GM12892 (cell line): ENCODE data around the gene FAM107A.
A peak's percentile ranks its signal among the peaks of the same experiment; 100 is the strongest.
"Not testable (repeated sequence)": the region's sequence is repeated elsewhere in the genome, so short reads cannot be mapped to it uniquely, and the experiment has no call there.

Experiments used
- DNase-seq: peaks from one replicate; pipeline ENCODE4 v3.0.0; 2011; ENCODE audit not compliant: insufficient read length
- FAIRE-seq: peaks from 2 replicates; lab custom pipeline; 2011; peaks lifted over from hg19 to GRCh38; lab: Jason Lieb, UNC
- POLR2A ChIP-seq: IDR thresholded peaks from 2 replicates; pipeline ENCODE4 v1.6.1; 2011; ENCODE audit warnings: low read depth, low read length, control low read depth
- POLR2AphosphoS5 ChIP-seq: IDR thresholded peaks from 2 replicates; pipeline ENCODE4 v1.6.1; 2011; ENCODE audit warnings: low read depth, low read length, control low read depth
- TAF1 ChIP-seq: IDR thresholded peaks from 2 replicates; pipeline ENCODE4 v1.6.1; 2011; ENCODE audit warnings: low read depth, mild to moderate bottlenecking, control low read depth, low read length, borderline replicate concordance

FAM107A gene

DNA sequence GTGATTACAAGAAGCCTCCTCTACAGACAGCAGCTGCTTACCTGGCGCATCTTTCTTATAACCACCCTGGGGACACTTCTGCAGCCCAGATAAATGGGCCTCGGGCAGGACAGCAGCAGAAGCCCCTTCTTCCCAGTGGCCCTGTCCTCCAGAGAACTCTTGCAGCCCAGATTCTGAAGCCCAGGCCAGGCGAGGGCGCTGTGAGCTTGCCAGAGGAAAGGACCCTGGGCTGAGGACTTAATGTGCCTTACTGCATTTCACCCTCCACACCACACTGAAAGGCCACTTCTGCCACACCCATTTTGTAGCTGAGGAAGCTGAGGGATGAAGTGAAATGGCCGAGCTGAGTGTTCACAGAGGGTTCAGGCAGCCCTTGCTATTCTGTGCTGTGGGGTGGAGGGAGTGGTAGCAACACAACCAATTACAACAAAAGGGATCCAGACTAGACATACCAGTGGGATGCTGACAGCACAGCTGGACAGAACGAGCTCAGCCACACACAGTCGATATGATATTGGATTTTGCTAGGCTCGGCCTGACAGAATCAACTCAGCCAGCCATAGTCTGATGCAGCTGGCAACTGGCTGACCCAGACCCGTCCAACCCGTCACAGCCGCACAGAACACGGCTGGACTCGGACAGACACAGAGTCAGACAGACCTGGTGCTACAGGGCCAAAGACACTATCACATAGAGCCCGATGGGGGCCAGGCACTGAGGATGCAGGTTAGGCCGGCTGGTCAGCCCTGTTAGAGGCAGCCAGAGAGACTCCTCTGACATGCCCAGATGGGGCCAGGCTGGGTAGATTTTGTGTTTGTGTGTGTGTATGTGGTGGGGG is 47.5 kb downstream of the FAM107A start:
- no peak for FAIRE-seq
- TF ChIP-seq POLR2A (no peak), POLR2AphosphoS5 (no peak), TAF1 (no peak)
- no peak for DNase-seq

DNA sequence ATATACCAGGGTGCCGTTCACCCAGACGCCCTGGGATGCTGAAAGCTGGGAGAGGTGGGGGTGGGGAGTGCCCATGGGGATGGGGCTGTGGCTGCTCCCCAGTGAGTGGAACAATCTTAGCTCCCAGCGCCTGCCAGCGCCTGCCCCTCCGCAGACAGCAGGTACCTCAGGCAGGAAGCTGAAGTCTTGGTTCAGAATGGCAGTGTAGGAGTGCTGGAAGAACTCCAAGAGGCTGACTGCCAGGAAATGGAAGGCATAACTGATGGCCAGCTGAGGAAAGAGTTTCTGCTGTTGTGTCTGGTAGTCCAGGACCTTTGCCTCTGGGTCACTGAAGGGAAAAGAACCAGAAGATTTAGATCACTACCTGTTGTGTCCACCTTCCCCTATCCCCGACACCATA is 48.6 kb downstream of the FAM107A start:
- TF ChIP-seq POLR2A: no peak
- TF ChIP-seq POLR2AphosphoS5: no peak
- no peak for TF ChIP-seq TAF1
- no peak for FAIRE-seq
- DNase-seq: no peak

DNA sequence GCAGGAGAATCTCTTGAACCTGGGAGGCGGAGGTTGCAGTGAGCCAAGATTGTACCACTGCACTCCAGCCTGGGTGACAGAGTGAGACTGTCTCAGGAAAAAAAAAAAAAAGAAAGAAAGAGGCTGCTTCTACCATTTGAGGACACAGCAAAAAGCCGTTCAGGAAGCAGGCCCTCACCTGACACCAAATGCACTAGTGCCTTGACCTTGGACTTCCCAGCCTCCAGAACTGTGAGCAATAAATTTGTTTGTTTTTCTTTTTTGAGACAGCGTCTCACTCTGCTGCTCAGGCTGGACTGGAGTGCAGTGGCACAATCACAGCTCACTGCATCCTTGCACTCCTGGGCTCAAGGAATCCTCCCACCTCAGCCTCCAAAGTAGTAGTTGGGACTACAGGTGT is 49.8 kb downstream of the FAM107A start:
- FAIRE-seq: not testable (repeated sequence)

DNA sequence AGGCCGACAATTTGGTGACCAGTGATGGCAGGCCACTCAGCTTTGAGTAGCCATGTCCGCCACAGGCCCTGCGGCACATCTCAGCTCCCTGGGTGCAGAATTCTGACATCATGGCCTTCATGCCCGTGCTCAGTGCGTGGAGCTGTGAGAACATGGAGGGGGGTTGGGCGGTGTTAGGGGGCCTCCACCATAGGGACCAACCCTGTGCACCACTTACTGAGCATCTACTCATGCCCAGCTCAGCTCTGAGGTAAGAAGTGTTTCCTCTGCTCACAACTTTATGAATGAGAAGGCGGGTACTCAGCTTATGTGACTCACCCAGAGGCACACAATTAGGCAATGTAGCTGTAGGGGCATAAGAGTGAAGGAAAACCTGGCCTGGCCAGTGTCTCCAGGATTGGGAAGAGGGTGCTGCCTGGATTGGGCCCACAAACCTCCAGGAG is 50.7 kb downstream of the FAM107A start:
- DNase-seq (no peak), FAIRE-seq (no peak)
- TF ChIP-seq POLR2A (no peak), TAF1 (no peak)

More for the DNA sequence above, 49.8 kb downstream of the FAM107A start:
- not testable (repeated sequence) for DNase-seq

DNA sequence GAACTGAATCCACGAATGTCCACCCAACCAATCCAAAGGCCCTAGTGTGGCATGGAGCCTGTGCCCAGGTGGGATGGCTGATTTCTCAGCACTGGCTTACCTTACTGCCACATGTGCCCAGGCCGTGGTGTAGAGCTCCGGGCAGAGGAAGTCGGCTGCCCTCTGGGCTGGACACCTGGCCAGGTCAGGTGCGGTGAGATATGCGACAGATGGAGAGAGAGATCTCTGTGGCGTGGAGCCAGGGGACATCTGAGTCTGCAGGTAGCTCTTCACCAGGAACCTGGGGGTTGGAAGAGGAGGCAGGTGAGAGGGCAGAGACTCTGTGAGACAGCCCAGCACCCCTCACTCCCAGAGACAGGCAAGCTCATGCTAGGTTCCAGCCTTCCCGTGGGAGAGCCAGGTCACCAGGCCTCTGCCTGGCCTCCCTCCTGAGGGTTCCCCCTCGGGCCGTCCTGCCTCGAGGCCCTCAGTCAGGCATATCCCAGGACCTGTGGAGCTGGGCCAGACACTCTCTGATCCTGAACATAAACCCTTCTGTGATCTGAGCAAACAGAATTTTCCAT is 52.8 kb downstream of the FAM107A start:
- DNase-seq (no peak), FAIRE-seq (no peak)
- TF ChIP-seq TAF1 (no peak), POLR2A (no peak), POLR2AphosphoS5 (no peak)

DNA sequence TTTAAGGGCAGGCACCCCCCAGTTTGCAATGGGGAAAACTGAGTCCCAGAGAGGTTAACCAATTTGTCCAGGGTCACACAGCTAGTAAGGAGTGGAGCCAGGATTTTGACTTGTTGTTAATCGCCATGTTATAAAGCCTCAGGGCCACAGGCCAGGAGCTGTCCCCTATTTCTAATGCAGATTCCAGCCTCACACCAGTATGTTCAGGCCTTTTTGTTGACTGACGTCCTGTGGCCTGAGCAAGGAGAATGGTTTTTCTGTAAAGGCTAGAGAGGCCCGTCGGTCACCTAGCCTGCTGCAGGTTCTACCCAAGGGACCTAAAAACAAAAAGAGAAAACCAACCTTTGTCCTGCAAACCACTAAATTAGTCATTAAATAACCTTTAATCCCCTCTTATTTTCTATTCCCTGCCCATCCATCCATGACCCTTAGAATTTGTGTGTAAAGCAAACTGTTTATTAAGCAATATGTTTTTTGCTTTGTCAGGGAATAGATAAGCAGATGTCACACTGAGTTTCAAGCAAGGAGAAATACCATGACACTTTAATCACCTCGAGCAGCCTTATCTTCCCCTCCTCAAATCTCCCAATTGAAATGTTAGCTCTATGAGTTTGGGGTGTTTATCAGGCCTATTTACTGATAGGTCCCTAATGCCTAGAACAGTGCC is 54.3 kb downstream of the FAM107A start:
- DNase-seq: no peak
- TF ChIP-seq POLR2A: no peak
- no peak for TF ChIP-seq POLR2AphosphoS5
- no peak for TF ChIP-seq TAF1
- FAIRE-seq: no peak

DNA sequence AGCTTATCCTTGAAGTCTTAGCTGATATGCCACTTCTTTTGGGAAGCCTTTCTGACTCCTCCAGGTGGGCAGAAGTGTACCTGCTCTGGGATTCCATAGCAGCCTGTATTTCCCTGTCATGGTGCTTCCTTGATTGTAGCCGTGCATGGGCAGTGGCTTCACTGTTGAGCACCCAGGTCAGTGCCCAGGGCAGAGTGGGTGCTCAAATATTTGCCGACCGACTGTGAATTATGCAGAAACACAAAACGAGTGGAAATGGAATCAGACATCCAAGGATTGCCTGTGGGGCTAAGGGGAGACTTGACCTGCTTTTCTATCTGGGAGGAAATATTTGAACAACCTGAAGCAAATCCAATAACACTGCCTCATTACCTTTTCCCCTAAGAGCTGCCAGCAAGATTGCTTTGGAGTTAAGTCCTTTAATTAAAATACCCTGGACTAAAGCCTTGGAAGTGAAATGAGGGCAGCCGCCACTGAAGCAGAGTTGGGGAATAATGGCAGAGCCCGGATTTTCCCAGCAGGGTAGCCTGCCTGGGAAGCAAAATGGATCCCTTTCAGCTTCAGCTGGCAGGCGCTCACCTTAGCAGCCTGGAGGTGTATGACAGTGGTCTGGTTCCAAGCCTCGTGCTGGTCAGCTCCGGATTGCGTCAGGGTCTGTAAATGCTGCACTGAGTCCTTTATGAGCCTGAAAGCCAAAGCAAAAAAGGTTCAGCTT is 55.1 kb downstream of the FAM107A start:
- FAIRE-seq (no peak), DNase-seq (no peak)
- TF ChIP-seq TAF1 (no peak), POLR2A (no peak), POLR2AphosphoS5 (no peak)

DNA sequence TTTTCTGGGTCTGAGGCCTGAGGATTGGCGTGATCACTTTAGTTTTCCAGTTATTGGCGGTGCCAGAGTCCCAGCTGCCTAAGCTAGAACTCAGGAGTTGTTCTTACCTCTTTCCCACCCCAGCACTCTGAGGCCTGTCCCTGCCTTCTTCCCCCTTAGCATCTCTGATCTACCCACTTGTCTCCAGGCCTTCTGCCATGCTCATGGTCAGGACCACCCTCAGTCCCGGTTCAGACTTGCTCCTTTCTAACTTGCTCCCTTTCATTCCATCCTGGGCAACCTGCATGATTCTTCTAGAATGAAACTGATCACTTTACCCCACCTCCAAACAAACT is 55.9 kb downstream of the FAM107A start:
- no peak for DNase-seq
- no peak for FAIRE-seq
- TF ChIP-seq POLR2AphosphoS5 (no peak), POLR2A (no peak), TAF1 (no peak)

DNA sequence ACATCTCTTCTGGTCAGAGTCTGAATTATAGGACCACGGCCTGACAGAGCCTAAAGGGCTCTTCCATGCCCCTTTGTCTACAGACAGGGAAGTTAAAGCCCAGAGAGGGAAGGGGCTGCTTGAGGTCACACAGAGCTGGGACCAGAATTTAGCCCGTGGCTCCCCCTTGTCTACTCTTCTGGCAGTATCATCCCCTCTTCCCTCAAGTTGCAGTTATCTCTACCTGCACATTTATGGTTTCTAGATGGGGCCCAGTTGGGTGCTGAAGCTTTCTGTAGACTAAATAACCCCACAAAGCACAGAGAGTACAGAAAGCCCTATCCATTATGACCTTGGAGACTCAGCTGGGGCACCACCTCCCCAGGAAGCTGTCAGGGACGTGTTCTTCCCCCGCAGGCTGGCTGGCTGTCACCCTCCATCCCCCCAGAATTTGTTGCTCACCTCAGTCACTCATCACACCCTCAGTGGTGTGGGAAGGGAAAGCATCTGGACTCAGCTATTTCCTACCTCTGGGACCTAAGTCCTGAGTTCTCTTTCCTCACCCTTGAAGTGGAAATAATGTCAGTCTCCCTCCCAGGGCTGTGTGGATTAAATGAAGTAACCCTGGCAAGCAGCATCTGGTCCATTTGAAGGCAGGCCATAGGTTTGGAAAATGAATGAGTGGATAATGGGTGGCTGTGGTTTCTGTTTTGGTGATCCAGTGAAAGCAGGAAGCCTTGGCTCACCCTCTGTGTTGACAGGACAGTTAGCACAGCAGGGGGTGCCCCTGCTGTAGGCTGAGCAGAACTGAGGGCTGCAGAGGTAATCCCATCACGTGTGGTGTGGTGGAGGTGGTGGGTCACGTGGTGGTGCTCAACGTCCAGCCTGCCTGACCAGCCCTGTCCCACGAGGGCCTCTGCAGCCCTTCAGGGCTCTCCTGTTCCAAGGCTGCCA is 56.5 kb downstream of the FAM107A start:
- TF ChIP-seq TAF1 (no peak), POLR2AphosphoS5 (no peak), POLR2A (no peak)
- DNase-seq (no peak), FAIRE-seq (peak; percentile 66)

DNA sequence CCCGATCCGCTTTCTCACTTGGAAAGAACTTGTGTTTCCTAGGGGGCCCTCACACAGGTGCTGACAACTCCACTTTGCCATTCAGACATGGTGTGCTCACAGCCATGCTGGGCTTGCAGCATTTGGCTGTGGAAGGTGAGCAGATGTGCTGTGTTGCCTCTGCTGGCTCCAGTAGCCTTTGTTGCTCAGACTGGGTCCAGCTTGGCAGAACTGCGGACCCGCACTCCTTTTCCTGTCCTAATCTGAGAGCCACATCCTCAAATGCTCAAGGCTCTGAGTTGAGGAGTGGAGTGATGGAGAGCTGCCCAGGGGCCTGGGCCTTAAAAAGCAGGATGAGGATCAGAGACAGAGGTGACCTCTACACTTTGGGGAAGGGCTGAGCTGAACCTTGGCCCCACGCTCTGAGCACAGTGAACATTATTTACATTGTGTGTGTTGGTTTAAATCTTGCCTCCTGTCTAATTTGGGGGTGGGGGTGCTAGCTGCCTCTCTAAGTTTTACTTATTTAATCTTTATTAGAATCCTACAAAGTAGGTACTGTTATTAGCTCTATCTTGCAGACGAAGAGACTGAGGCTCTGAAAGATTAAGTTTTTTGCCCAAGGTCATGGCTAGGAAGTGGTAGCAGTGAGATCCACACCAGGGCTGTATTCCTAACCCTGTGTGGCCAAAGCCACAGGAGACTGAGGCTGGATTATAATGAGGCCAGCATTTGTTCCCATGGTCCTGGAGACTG is 57.4 kb downstream of the FAM107A start:
- TF ChIP-seq POLR2AphosphoS5 (no peak), TAF1 (no peak), POLR2A (no peak)
- no peak for FAIRE-seq
- DNase-seq: no peak
